HG03457 (cell line): ENCODE measurements around the gene HEATR9.
A peak's percentile ranks its signal among the peaks of the same experiment; 100 is the strongest.

Experiments
- ATAC-seq: cut with Tn5 transposase; IDR thresholded peaks from one replicate; pipeline ENCODE4 v1.9.1; 2021; ENCODE audit warnings: moderate number of reproducible peaks; ENCODE audit not compliant: unreplicated experiment

Gene HEATR9

GRCh38 chr17:35894206-35894605, 25.5 kb upstream of the HEATR9 start:
- ATAC-seq, result no peak

DNA sequence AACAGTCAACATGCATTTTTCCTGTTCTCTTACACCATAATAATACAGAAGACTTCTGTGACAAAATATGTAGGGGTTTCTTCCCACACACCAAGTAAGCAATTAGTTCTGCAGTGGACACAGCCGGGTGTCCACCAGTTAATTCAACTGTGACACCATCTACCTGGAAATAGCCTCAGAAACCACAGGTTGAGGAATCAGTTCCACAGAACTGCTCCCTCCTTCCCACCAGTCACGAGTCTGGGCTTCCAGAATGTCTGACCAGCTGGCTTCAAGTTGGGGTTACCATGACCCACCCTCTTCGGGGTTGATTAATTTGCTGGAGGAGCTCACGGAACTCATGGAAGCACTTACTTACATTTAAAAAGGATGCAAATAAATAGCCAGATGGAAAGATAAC, 25.1 kb upstream of the HEATR9 start:
- ATAC-seq, result no peak

- ATAC-seq, result no peak
These were observed 23.7 kb upstream of the HEATR9 start for GRCh38 chr17:35892091-35893035.

DNA sequence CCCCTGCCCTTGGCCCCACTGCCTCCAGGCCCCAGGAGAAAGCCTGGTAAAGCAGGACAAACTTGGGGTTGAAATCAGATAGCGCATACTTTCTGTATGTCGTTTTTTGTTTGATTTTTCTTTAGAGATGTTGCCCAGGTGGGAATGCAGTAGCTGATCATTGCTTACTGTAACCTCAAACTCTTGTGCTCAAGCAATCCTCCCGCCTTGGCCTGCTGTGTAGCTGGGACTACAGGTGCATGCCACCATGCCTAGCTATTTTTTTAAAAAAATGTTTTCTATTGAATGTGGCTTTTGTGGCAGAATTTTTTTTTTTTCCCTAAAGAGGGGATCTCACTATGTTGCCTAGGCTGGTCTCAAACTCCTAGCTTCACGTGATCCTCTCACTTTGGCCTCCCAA, 22.6 kb upstream of the HEATR9 start:
- no peak for ATAC-seq

DNA sequence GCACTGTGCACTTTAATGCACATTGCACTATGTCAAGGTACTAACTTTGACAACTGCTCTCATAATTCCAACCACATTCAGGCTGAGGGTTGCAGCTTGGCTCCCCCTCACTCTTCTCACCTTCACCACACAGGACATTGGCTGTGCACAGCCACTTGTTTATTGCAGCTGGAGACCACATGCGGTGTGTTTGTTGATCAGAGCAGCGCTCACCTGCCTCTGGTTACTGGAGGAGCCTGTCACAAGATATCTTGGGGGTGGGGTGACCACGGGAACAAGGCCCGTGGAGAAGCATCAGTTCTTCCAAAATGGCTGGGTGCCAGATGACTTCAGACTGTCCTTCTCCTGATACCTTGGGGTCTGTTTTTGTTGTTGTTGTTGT, 22.1 kb upstream of the HEATR9 start:
- ATAC-seq, result no peak

DNA sequence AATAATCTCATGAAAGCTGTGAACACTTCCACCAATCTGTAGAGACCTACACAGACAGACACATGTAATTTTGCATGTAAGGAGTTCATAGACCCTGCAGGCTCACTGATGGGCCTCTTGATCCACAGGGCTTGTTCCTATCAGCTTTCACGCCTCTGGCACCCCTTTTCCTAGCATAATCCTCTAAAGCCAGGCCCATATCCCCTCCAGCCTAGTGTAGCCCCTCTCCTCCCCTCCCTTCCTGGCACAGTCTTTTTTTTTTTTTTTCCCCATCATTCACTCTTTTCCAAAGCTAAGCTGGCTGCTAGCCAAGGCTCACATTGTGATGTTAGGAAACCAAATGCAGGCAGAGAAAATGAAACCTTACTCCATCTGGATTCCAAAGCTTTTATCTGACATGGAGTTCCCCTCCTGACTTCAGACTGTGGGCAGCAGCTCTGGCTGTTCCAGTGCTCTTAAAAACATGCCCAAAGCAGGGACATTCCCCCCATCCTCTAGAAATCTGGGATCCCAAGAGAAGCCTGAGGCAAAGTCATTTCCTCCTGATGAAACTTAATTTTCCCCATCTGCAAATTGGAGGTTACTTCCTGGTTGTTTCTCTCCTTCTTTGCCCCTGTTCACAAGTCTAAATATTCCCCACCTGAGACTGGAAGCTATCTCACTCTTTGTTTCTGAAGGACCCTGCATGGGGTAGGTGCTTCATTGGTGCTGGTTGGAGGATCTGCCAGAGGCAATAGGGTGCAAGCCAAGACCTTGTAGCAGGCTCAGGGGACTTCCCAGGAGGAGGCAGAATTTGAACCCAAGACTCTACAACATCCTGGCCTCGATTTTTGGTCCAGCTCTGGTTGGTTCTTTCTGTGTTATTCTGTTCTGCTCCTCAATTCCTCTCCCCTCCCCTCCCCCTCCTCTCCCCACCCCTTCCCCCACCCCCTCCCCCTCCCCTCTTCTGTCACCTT, 21.4 kb upstream of the HEATR9 start:
- ATAC-seq, result no peak

DNA sequence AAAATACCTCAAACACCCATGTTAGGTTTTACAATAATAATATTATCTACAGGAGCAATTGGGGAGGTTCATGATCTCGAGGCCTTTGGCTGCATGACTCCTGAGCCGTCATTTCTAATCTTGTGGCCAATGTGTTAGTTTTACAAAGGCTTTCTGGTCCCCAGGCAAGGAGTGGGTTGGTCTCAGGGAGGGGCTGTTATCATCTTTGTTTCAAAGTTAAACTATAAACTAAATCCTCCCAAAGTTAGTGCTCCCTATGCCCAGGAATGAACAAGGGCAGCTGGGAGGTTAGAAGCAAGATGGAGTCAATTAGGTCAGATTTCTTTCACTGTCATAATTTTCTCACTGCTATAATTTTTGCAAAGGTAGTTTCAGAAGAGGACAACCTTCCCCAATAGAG, 20.6 kb upstream of the HEATR9 start:
- no peak for ATAC-seq

DNA sequence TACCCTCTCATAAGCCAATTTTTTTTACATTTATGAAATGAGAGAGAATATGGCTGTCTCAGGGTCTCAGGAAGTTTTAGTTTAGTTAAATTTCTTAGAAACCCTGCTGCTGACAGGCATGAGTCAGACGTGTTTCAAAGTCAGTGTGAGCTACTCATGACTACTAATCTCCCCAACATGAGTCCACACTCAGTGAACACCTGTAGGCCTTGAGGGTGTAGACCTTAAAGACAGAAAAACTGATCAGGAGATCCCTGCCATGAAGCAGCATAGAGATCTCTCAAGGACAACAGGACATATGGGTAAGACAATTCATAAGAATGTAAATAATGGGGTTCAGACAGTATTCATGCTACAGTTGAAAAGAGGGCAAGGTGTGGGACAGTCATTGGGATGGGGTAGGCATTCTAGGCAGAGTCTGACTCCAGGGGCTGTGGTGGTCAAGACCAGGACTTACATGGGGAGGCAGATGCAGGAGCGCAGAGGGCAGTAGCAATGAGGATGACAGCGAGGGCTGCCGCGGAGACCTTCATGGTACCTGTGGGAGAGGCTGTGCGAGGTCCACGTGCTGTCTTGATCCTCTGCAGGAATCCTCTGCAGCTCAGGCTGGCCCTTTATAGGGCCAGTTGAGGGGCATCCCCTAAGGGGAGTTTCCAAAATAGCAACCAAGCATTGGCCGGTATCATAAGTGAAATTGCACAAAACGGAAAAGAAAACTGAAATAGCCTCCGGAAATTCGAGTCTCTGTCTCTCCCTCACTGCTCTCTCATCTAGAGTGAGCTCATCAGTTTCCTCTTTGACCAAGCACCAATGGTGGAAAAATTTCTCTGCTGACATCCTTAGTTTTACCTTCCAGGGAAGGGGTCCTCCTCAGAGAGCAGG, 11.3 kb upstream of the HEATR9 start, which contains the start of gene CCL5:
CCL5 (minus strand) TSS at position 588 of the 882 bp plus-strand sequence.
- peak; percentile 73 for ATAC-seq

DNA sequence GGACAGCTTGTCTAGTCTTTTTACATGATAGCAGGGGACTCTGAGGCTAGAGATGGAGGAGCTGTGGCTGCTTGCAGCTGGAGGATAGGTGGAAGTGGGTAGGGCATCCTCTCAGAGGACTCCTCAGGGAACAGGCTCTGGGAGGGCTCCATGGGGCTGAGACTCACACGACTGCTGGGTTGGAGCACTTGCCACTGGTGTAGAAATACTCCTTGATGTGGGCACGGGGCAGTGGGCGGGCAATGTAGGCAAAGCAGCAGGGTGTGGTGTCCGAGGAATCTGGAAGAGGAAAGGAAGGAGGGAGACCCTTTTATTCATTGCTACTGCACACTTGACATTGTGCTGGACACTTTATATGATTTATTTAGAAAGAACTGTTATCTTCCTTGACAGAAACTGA, 9.7 kb upstream of the HEATR9 start:
- ATAC-seq, result no peak

GRCh38 chr17:35877345-35878029, 8.8 kb upstream of the HEATR9 start:
- no peak for ATAC-seq

GRCh38 chr17:35876534-35876933, 7.8 kb upstream of the HEATR9 start:
- ATAC-seq, result no peak

GRCh38 chr17:35875800-35876139, 7.1 kb upstream of the HEATR9 start:
- ATAC-seq, result no peak

DNA sequence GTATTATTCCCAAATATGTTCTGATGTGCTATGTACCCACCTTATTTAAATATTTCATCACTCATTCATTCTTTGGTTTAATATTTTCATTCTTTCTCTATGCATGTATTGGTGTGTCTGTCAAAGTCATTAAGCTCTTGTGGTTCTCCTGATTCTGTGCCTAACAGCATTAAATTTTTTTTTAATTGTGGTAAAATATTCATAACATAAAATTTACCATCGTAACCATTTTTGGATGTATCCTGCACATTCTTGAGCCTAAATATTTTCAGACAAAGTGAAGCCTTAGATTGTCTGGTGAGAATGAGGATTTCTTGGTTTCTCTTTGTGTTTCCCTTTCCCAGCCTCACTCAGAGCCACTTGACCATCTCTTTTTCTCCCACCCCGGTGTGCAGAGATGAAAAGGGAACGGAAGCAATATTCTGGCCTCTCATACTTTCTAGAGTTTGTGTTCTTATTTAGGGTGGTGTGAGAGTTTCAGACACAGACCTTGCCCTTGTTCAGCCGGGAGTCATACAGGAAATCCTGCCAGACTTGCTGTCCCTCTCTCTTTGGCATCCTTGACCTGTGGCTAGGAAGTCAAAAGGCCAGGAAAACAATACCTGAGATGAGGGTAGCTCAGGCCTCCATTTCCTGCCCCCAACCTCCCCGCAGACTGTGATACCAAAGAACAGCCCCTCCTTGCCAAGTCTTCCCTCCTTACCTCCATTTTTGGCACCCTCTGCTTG, 6.5 kb upstream of the HEATR9 start:
- no peak for ATAC-seq

GRCh38 chr17:35872196-35872980, 3.7 kb upstream of the HEATR9 start:
- no peak for ATAC-seq

GRCh38 chr17:35870906-35871819, 2.5 kb upstream of the HEATR9 start:
- ATAC-seq, result no peak

GRCh38 chr17:35867574-35867973, 1.1 kb downstream of the HEATR9 start:
- no peak for ATAC-seq

DNA sequence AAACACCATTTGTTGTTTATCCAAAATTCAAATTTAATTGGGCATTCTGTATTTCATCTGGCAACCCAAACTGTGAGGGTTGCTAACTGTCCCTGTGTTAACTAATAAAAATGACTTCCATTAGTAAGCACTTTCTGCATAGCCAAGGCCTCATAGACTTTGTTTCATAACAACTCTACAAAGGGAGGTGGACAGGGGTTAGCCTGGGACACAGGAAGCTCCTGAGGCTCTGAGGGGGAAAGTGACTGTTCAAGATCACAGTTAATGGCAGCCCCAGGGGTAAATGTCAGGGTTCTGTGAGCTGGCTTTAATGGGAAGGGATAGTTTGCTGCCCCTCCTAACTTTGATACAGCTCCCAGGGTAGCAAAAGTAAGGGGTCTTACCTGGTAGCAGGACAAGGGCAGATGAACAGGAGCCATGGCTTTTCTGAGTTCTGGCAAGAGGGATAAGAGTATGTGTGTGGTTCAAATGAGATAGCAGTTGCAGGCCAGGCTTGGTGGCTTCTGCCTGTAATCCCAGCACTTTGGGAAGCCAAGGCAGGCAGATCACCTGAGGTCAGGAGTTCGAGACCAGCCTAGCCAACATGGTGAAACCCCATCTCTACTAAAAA, 2.2 kb downstream of the HEATR9 start:
- no peak for ATAC-seq
